Measurements from ENCODE around the gene SLC25A21. TPM values are rescaled to one million over a fixed set of nuclear protein-coding genes. Genes with fewer than 3 reads are reported as not detected.

Gene SLC25A21
- total RNA-seq, 4 donors from 2014 or later = 0.82 to 11.1 TPM; not detected in 2

DNA sequence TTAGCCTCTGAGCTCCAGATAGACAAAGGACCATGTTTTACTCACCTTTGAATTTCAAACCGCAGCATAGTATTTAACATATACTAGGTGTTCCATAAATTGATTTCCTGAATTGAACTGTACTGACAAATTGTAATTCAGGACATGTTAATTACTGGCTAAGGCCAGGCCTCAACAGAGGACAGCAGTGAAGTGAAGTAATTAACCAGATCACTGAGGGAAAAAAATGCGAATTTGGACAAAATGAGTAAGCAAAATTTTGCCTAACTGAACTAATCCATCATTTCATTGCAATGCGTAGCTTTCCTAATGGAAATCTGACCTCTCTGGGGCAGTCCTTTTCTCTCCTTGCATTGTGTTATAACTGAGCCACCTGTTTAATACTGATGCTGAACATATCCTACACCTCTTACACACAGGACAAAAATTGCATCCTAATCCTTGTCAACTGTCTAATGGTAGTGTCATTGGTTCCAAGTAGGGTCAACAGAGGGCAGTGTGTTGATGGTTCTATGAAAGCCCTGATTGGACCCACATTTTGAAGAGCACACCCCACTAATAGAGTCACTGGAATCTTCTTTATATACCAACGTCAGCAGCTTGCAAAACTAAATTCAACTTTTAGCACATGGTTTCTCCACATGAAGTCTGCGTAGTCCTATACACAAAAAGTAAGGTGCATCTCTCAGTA lies 148.4 kb downstream of the SLC25A21 start:
- no peak for DNase-seq
- Histone ChIP-seq H3K27me3 (no peaks in the 10 kb centered on the region), H3K4me1 (no peaks in the 10 kb centered on the region), H3K4me3 (no peak overlapping the region), H3K27ac (no peak overlapping the region), H3K9me3 (no peaks in the 10 kb centered on the region), H3K36me3 (no peaks in the 10 kb centered on the region)
- WGBS, 2 donors (ENCODE audit: low coverage in 1 of 2) = 80 to 86% methylated on average over 4 to 5 of the region's 5 CpGs
- TF ChIP-seq POLR2A (IDR thresholded peaks at IDR 0.05) (no peak), EP300 (IDR thresholded peaks at IDR 0.05; ENCODE audit: low read depth) (no peak), POLR2AphosphoS5 (IDR thresholded peaks at IDR 0.05) (no peak)
- TF ChIP-seq, protein P1, sequence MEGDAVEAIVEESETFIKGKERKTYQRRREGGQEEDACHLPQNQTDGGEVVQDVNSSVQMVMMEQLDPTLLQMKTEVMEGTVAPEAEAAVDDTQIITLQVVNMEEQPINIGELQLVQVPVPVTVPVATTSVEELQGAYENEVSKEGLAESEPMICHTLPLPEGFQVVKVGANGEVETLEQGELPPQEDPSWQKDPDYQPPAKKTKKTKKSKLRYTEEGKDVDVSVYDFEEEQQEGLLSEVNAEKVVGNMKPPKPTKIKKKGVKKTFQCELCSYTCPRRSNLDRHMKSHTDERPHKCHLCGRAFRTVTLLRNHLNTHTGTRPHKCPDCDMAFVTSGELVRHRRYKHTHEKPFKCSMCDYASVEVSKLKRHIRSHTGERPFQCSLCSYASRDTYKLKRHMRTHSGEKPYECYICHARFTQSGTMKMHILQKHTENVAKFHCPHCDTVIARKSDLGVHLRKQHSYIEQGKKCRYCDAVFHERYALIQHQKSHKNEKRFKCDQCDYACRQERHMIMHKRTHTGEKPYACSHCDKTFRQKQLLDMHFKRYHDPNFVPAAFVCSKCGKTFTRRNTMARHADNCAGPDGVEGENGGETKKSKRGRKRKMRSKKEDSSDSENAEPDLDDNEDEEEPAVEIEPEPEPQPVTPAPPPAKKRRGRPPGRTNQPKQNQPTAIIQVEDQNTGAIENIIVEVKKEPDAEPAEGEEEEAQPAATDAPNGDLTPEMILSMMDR (IDR thresholded peaks at IDR 0.05) = no peak
- in situ Hi-C loops (cut with MboI; ENCODE audit: low pct_ligation_motif_present in 1 of 4, low pct_unique_long_range_greater_than_20kb in 1 of 4, low sequenced_read_pairs in 3 of 4) (no loop called here), intact Hi-C loops (cut with DNase I; ENCODE audit: low total_unique reads) (no loop called here)

DNA sequence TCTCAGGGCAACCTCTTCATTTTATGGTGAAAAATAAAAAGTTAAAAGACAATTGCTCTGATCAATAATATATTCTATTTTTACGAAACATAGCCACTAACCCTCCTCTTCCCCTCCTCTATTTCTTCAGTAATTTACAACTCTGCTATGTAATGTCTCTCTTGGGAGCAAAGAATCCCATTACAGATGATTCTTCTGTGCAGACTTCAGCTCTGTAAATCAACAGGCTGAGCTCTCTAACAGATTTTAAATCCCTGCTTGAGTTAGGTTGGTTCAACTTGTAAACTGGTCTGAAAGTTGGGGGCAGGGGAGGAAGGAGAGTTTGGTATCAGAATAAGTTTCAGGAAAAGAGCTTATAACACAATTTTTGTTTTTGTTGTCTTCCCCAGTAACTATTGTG lies 151.0 kb downstream of the SLC25A21 start:
- DNase-seq = no peak
- no peaks in the 10 kb centered on the region for H3K36me3 ChIP-seq
- TF ChIP-seq POLR2AphosphoS5 (IDR thresholded peaks at IDR 0.05) (no peak), EP300 (IDR thresholded peaks at IDR 0.05; ENCODE audit: low read depth) (no peak), POLR2A (IDR thresholded peaks at IDR 0.05) (no peak)
- TF ChIP-seq, protein P1 (IDR thresholded peaks at IDR 0.05) = no peak
- no peaks in the 10 kb centered on the region for H3K4me1 ChIP-seq
- in situ Hi-C loops (cut with MboI; ENCODE audit: low pct_ligation_motif_present in 1 of 4, low pct_unique_long_range_greater_than_20kb in 1 of 4, low sequenced_read_pairs in 3 of 4) = no loop called here
- intact Hi-C loops (cut with DNase I; ENCODE audit: low total_unique reads) = no loop called here
- no peak overlapping the region for H3K27ac ChIP-seq
- no peaks in the 10 kb centered on the region for H3K9me3 ChIP-seq
- WGBS, 2 donors (ENCODE audit: low coverage in 1 of 2) = 70 to 72% methylated on average over 1 of the region's 1 CpG
- H3K27me3 ChIP-seq = no peaks in the 10 kb centered on the region
- no peak overlapping the region for H3K4me3 ChIP-seq

DNA sequence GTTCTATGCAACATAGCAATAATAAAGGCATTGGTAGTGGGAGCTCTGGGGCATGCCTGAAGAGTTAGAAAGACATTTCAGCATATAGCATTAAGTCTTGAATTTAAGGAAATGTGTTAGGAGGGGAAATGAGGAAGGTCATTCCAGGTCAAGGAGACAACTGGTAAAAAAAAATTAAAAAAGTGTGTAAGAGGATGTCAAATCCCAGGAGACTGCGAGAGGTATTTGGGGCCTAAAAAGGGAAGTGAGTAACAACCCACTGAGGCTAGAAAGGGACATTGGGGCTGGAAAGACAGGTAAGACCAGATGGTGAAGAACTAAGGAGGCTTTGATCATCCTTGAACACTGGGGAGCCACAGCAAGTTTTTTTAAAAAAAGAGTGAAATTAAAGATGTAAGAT lies 152.9 kb downstream of the SLC25A21 start:
- Histone ChIP-seq H3K27ac (no peak overlapping the region), H3K4me3 (no peak overlapping the region), H3K4me1 (no peaks in the 10 kb centered on the region), H3K9me3 (no peaks in the 10 kb centered on the region), H3K36me3 (no peaks in the 10 kb centered on the region), H3K27me3 (no peaks in the 10 kb centered on the region)
- TF ChIP-seq POLR2AphosphoS5 (IDR thresholded peaks at IDR 0.05) = no peak
- TF ChIP-seq, protein P1 (IDR thresholded peaks at IDR 0.05) = no peak
- no peak for TF ChIP-seq POLR2A (IDR thresholded peaks at IDR 0.05)
- no peak for DNase-seq
- 70% methylated on average over 1 of the region's 1 CpG; no CpG with 5 or more reads in 1 of the 2 donors for WGBS, 2 donors (ENCODE audit: low coverage in 1 of 2)
- in situ Hi-C loops (cut with MboI; ENCODE audit: low pct_ligation_motif_present in 1 of 4, low pct_unique_long_range_greater_than_20kb in 1 of 4, low sequenced_read_pairs in 3 of 4) (no loop called here), intact Hi-C loops (cut with DNase I; ENCODE audit: low total_unique reads) (no loop called here)

DNA sequence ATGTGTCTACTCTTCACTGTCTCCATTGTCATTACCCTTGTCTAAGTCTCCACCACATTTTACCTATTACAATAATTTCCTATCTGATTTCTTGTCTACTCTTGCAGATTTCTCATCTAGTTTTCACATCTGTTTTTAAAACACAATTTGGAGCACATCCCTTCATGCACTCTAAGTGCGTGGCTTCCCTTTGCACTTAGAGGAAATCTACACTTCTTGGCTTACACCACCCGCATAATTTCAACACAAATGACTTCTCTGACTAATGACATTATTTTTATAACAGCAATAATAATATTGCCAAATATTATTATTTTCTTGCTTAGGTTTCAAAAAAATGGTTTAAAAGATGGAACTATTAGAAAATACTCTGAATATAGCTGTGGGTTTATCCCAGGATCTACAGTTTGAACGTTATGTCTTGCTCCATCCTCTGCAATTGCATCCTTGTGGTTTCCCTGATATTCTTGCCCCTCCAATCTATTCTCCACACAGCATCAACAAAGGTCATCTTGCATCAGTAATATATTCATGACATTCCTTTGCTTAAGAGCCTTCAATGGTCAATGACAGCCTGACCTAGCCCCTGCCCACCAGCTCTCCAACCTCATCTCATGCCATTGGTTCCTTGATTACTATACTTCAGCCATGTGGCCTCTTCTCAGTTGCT lies 153.7 kb downstream of the SLC25A21 start:
- intact Hi-C loops (cut with DNase I; ENCODE audit: low total_unique reads) (no loop called here), in situ Hi-C loops (cut with MboI; ENCODE audit: low pct_ligation_motif_present in 1 of 4, low pct_unique_long_range_greater_than_20kb in 1 of 4, low sequenced_read_pairs in 3 of 4) (no loop called here)
- WGBS, 2 donors (ENCODE audit: low coverage in 1 of 2) = 72 to 83% methylated on average over 3 of the region's 3 CpGs
- H3K27ac ChIP-seq = no peak overlapping the region
- no peaks in the 10 kb centered on the region for H3K27me3 ChIP-seq
- TF ChIP-seq, protein P1 (IDR thresholded peaks at IDR 0.05) = no peak
- TF ChIP-seq POLR2A (IDR thresholded peaks at IDR 0.05) (no peak), EP300 (IDR thresholded peaks at IDR 0.05; ENCODE audit: low read depth) (no peak), POLR2AphosphoS5 (IDR thresholded peaks at IDR 0.05) (no peak)
- H3K36me3 ChIP-seq = no peaks in the 10 kb centered on the region
- H3K4me1 ChIP-seq = no peaks in the 10 kb centered on the region
- no peak for DNase-seq
- no peaks in the 10 kb centered on the region for H3K9me3 ChIP-seq
- H3K4me3 ChIP-seq = no peak overlapping the region
